ENCODE measurements around the gene CGB3. TPM values are rescaled to one million over a fixed set of nuclear protein-coding genes. Genes with fewer than 3 reads are reported as not detected.

The CGB3 gene
- total RNA-seq, 1 experiment from 2014 or later, result 5.3 TPM

DNA sequence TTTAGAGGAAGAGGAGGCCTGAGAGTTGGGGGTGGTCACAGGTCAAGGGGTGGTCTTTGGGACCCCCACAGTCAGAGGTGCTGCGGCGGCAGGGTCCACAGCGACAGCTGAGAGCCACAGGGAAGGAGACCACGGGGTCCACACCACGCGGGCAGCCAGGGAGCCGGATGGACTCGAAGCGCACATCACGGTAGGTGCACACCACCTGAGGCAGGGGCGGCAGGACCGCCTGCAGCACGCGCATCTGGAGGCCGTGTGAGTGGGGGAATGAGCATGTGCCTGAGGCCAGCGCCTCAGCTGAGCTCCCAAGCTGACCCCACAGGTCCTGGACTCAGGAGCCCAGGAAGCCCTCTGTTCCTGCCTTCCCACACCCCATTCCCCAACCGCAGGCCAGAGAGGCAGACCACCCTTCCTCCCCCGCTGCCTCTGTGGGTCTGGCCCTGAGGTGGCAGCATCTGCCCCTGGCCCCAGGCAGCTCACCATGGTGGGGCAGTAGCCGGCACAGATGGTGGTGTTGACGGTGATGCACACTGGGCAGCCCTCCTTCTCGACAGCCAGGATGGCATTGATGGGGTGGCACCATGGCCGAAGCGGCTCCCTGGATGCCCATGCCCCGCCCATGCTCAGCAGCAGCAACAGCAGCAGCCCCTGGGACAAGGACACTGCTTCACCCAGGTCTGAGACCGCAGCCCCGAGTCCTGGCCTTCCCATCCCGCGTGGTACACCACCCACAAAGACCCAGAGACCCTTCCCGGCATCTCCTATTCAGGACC lies 7.9 kb downstream of the CGB3 start:
- no peak for DNase-seq (ENCODE audit: low read depth)

DNA sequence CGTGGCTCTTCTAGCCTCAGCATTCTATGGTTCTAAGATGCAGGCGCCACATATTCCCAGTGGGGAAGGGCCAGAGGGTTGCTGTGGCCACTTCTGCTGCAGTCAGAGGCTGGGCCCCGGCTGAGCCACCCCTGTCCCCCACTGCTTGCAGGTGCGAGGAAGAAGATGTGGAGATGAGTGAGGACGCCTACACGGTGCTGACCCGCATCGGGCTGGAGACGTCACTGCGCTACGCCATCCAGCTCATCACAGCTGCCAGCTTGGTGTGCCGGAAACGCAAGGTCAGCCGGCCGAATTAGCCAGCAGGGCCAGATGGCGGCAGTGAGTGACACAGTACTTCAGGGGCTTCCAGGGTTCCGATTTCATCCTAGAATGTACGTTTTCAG lies 9.3 kb downstream of the CGB3 start:
- no peak for DNase-seq (ENCODE audit: low read depth)

DNA sequence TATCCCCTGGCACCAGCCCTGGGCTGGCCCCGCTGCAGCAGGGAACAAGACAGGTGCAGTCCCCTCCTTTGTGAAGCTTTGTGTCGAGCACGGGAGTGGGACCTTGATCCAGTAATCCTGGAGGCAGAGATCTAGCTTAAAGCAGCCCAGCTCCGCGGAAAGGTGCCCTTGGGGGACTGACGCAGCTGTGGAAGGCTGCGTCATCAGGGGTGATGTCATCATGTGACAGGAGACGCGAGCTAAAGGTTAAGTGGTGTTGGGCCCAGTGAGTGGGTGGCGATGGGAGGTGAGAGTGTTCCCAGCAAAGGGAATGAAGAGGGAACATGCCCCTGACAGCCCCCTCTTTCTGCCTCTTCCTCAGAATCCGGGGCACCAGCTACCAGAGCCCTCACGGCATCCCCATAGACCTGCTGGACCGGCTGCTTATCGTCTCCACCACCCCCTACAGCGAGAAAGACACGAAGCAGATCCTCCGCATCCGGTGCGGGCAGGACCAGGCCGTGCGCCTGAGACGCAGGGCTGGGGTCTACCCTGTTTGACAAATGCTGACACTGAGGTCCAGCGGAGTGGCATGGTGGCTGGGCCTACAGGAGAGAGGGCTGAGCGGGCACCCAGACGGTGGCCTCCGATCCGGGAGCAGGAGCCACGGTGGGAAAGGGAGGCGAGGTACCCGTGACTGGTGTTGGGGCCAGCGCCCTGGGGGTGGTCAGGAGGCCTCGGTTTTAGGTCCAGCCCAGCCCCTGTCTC lies 9.8 kb downstream of the CGB3 start:
- DNase-seq (ENCODE audit: low read depth), result no peak

DNA sequence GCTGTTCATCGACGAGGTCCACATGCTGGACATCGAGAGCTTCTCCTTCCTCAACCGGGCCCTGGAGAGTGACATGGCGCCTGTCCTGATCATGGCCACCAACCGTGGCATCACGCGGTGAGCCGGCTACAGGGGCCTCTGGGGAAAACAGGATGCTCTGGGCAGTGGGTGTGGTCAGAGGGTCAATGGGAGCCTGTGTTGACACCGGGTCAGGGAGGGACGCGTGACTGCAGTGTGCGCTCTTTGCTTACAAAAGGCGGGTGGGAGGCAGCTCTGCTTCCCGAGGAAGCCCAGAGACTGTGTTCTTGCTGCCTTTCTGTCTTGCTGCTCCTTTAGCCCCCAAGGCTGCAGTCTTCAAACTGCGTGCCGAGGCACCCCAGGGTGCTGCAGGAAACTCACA lies 12.9 kb downstream of the CGB3 start:
- no peak for DNase-seq (ENCODE audit: low read depth)

DNA sequence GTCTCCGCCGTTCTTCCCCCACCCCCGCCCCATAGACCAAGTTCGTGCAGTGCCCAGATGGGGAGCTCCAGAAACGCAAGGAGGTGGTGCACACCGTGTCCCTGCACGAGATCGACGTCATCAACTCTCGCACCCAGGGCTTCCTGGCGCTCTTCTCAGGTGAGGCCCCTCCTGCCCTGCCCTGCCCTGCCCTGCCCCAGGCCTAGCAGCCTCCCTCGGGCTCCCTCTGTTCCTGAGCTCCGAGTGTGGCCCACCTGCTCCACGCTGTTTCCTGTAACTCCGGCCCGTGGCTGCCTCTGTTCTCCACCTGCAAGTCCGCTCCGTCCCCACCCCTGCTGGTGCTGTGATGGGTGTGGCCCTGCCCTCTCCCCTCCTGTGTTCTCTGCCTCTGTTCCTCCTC lies 13.7 kb downstream of the CGB3 start:
- no peak for DNase-seq (ENCODE audit: low read depth)

DNA sequence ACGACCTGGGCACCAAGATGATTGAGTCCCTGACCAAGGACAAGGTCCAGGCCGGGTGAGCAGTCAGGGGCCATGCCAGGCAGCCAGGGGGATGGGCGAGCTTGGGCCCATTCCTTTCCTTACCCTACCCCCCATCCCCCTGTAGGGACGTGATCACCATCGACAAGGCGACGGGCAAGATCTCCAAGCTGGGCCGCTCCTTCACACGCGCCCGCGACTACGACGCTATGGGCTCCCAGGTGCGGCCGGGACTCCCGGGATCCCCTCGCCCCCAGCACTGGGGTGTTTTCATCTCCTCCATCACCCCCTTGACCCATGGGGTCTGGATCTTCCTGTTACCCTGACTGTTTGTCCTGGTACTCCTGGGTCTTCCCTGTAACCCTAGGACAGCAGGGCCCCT lies 14.3 kb downstream of the CGB3 start:
- DNase-seq (ENCODE audit: low read depth), result no peak

DNA sequence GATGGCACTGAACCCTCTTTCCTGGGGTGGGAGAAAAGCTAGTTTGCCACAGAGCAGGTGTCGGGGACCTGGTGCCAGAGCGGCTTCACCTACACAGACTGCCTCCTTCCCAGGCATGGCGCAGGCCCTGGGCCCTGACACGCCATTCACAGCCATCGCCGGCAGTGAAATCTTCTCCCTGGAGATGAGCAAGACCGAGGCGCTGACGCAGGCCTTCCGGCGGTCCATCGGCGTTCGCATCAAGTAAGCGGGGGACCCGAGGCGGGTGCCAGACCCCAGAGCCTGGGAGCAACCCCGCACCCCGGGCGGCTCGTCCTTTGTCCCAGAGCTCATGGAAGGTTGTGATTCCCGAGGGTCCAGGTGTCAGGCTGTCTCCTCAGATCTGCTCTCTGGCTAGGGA lies 17.2 kb downstream of the CGB3 start:
- DNase-seq (ENCODE audit: low read depth), result no peak

DNA sequence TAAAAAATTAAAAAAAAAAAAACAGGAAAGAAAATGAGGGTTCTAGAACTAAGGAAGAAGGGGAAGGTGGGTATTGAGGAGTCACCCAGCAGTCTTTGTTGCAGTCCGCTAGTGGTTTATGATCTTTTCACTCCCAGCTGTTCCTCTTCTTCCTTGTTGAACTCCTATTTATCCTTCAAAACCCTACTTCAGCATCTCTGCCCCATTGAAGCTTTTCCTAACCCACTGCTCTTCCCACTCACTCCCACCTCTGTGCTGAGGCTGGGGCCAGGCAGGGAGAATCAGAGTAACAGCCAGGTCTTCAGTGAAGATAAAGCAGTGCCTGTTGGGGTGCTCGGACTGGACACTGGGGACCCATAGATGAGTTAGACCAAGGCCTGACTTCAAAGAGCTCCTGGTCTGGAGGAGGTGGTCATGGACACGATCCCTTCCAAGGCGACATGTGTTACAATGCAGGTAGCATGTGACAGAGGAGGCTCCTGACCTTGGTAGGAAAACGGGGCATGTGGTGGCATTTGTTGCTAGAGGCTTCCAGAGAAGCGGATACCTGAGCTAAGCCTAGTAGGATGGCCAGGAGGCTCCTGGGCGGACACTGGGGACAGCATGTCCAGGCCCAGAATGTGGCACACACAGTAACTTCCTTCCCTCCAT lies 19.0 kb downstream of the CGB3 start:
- DNase-seq (ENCODE audit: low read depth), result no peak

DNA sequence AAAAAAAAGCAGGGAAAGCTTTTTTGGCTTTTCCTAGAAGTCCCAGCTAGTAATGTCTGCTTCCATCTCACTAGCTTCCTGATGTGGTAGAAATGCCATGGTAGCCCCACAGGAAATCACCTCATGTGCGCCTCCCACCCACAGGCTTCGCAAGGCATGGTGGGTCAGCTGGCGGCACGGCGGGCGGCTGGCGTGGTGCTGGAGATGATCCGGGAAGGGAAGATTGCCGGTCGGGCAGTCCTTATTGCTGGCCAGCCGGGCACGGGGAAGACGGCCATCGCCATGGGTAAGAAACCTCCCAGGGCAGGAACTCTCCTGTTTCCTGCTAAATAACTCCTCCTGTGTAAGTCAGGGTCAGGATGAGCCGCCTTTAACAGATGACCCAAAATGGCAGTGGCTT lies 20.0 kb downstream of the CGB3 start:
- no peak for DNase-seq (ENCODE audit: low read depth)

DNA sequence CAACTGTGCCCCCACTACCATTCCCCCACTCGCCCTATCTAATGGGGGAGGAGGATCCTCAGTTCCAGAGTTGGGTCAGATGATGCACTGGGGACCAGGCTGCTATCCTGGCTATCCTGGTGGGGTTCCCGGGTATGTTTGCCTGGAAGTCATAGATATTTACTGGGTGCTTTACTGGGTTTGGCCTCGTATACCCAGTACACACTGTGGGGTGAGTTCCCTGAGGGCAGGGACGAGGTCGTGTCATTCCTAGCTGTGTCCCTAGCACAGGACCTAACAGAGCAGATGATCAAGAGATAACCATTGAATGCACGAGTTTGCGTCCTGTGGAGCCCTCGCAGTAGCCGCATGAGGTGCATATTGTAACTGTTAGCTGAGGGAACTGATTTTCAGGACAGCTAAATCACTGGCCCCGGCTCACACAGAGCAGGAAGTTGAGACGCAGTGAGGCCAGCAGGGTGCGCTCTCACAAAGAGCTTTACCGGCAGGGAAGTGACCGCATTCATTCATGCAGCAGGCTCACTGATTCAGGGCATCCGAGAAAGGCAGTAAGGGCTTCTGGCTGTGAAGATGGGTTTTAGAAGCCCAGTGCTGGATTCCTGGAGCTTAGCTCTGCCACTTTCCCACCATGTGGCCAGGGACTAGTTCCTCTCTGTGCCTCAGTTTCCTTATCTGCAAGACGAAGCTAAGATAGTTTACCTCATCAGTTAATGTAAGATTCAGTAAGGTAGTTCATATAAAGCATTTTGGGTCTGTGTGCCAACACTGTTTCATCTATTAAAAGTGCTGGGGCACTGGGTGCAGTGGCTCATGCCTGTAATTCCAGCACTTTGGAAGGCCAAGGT lies 24.4 kb downstream of the CGB3 start:
- DNase-seq (ENCODE audit: low read depth), result peak; percentile 78

DNA sequence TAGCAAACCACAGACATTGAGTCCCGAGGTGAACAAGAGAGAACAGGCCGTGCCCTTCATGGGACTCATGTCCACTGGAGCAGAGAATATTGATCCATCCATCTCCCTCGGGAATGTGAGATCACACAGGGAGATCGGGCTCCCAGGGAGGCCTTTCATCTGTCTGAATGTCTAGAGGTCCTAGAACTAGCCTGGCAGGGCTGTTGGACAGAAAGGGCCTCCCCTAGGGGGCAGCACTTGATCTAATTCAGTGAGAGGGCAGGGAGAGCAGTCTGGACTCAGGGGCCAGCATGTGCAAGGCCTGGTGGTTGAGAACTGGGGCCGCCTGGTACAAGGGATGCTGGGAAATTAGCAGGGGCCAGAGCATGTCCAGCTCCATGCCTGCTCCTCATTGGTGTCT lies 26.2 kb downstream of the CGB3 start:
- DNase-seq (ENCODE audit: low read depth), result peak; percentile 66

DNA sequence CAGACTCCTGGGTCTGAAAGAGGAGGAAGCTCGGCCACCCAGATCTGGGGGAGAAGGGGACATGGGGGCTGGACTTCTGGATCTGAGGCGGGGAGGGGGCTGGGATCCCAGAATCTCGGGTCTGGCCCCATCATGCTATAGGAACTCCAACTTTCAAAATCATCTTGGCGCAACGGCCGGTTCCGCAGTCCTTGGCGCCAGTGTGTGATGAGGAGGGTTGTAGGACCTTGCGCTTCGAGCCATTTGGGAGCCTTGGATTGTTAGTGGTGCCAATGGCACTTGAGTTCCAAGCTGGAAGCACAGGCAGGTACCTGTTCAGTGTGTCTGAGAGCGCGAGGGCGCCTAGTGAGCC lies 30.1 kb downstream of the CGB3 start:
- DNase-seq (ENCODE audit: low read depth), result no peak

DNA sequence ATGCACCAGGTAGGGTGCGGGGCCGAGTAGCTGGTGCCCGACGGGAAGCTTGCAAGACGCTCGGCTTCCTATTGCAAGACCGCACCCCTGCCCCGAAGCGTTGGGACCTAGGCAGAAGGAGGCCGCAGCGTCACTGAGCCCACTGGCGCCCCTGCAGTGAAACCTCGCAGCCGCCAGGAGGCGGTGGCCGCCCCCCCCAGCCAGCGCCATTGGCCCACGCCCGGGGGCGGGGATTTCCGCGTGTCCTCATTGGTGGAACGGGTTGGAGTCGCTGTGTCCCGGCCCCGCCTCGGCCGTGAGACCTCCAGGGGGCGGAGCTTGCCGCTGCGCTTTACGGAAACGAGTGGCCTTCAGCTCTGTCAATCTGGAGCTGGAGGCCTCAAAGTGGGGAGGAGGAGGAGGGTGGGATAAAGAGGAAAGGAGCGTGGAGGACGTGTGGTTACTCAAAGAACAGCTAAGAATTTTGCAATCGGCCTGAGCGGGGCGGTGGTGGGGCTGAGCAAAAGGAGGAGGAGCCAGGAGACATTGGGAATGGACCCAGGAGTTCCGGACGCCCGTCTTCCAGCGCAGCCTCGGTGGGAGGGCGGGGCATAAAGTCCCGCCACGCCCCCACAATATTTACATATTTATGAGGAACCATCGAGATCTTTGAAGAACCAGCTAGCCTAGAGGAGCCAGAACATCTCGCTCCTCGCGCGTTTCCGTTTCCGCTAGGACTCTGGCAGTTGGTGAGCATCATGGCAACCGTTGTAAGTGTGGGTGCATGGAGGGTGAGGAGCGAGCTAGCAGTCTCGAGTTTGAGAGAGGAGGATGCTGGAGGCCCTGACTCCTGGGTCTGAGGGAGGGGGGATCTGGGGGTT lies 30.7 kb downstream of the CGB3 start, which contains the start of the genes GYS1 and RUVBL2:
GYS1 (minus strand) TSS at position 135 of the 860 bp plus-strand sequence. CDS start 197 bp downstream, outside the sequence.
RUVBL2 (plus strand) TSS at position 713 of the 860 bp plus-strand sequence; CDS start at position 738, 25 bp downstream.
- peak; percentile 100 for DNase-seq (ENCODE audit: low read depth)

DNA sequence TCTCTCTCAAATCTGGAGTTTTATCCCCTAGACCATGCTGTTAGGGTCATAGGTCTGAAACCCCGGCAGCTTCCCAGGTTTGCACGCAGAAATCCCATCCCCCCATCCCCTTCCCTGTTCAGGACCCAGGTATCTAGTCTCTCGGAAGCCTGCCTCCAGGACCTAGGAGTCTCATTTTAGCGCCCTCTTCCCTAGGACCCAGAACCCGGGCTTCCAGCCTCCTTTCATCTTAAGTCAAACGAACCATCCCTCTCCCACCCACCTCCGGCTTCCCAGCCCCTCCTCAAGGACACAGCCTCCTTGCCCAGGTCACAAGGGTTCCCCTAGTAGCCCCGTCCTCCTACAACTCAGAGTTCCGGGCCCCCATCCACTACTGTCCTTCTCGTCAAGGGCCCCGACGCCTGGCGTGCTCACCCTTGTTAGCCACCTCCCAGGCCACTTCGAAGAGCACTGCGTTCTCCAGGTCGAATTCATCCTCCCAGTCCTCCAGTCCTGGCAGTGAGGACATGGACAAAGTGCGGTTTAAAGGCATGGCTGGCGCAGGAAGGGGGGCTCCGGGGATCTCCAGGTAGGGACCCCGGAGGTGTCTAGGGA lies 31.5 kb downstream of the CGB3 start:
- no peak for DNase-seq (ENCODE audit: low read depth)

DNA sequence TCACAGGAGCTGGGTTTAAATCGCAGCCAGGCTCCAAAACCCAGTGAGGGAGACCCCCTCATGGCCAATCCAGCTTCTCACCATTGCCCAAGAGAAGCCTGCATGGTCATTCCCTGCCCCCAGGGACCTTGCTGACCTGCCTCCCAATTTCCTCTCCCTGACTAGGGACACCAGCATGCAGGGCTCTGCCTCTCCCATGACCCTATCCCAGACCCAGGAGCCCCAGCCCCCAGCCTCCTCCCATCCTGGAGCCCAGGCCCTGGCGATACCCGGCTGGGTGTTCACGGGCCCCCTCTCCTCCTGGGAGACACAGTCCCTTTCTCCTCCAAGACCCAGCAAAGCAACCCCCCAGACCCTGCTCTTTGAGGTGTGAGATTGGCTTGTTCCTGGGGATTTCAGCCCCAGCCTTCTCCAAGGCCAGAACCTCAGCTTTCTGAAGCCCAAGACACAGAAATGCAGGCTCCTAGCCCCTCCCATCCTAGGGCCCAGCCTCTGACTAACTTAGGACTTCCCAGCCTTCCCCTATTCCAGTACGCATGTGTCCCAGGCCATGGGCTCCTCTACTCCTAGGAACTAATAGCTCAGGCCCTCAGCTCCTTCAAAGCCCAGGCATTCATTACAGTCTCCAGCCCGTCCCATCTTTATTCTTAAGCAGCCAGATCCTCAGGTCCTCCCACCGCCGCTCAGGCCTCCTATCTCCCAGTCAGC lies 32.1 kb downstream of the CGB3 start:
- DNase-seq (ENCODE audit: low read depth), result peak; percentile 85

DNA sequence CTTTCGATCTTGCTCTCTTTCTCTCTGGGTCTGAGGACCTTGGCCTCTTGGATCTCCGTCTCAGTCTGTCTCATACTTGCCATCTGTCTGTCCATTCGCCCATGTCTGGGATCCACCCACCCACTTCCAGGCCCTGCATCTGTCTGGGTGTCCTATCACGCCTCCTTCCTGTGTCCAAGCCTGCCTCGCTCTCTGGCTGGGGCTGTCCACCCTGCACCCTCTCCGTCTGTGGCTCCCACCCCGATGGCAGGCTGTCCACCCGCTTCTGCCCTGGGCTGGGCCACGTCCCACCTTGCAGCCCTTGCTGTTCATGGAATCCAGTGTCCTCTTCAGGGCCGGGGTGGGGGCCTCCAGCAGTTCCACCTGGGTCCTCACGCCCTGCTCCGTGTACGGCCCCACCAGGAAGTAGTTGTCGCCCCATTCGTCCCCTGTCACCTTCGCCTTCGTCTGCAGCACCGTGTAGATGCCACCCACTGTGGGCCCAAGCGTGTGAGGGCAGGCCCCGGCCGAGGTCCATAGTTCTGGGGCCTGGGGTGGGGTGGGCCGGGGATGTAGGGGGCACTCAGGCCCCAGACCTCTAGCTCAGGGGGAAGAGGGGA lies 33.0 kb downstream of the CGB3 start:
- DNase-seq (ENCODE audit: low read depth), result no peak

DNA sequence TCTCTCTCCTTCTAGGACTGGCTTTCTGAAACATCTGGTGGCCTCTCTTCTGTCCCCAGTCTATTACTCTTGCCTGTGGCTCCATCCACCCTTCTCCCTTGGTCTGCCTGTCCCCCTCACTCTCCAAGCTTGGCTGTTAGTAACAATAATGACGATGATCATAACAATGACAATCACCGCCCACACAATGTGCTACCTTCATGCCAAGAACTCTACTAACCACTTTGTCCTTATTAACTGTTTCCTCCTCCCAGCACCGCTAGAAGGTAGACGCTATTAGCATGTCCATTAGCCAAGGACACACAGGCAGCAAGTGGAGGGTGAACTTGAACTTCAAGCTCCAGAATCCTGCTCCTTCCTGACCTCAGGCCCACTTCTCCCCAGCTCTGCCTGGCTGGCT lies 33.7 kb downstream of the CGB3 start:
- DNase-seq (ENCODE audit: low read depth), result no peak

DNA sequence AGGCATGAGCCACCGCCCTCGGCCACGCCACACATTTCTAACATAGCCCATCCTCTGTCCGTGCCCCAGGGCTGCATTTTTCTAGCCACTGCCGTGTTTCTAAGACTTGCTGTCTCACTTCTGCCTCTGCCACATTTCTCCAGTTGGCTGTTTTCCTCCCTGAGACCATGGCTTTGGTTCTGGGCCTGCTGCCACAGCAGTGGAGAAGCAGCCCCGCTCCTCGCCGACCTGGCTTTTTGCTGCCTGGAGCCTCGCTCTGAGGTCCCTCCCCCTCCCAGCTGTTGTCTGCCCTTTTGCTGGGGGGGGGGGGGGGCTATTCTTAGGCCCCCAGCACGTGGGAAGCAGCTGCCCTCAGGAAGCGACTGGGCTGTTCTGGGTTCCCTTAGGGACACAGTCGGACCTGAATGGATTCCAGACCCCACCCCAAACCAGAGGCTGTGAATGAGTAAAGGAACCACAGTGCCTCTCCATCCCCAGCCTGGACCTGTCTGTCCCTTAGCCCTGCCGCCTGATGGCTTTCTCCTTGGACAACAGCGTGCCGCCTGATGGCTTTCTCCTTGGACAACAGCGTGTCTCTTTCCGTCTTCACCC lies 34.3 kb downstream of the CGB3 start:
- DNase-seq (ENCODE audit: low read depth), result no peak

DNA sequence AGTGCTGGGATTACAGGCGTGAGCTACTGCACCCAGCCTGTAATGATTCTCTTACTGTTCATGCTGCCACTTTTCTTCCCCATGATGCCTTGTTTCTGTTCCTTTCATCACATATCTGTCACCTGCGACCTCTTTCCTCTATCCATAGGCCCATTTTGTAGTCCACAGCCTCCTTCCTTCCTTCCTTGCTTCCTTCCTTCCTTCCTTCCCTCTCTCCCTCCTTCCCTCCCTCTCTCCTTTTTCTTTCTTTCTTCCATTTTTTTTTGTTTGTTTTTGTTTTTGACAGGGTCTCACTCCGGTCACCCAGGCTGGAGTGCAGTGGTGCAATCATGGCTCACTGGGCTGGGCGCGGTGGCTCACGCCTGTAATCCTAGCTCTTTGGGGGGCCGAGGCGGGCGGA lies 35.3 kb downstream of the CGB3 start:
- DNase-seq (ENCODE audit: low read depth), result no peak
